C4-2B (cell line): Measurements from ENCODE around the gene FOXP3.

Source experiments
- CTCF ChIP-seq: fragments of 450-650 bp; conservative IDR thresholded peaks from 2 replicates; pipeline ENCODE4 v1.5.1; 2017; ENCODE audit warnings: mild to moderate bottlenecking
- ZFX ChIP-seq: fragments of 450-650 bp; IDR thresholded peaks from 2 replicates; pipeline ENCODE4 v1.6.1; 2017

GRCh38 chrX:49226946-49227345 lies 37.6 kb downstream of the FOXP3 start:
- TF ChIP-seq CTCF (no peak), ZFX (no peak)
